T1000 (cell line): ENCODE results near the gene PPP2R1B.

ENCODE experiments used
- DNase-seq: peaks from one replicate; lab custom pipeline; 2025; ENCODE audit warnings: mixed read lengths; lab: John Stamatoyannopoulos, UW

The PPP2R1B gene

DNA sequence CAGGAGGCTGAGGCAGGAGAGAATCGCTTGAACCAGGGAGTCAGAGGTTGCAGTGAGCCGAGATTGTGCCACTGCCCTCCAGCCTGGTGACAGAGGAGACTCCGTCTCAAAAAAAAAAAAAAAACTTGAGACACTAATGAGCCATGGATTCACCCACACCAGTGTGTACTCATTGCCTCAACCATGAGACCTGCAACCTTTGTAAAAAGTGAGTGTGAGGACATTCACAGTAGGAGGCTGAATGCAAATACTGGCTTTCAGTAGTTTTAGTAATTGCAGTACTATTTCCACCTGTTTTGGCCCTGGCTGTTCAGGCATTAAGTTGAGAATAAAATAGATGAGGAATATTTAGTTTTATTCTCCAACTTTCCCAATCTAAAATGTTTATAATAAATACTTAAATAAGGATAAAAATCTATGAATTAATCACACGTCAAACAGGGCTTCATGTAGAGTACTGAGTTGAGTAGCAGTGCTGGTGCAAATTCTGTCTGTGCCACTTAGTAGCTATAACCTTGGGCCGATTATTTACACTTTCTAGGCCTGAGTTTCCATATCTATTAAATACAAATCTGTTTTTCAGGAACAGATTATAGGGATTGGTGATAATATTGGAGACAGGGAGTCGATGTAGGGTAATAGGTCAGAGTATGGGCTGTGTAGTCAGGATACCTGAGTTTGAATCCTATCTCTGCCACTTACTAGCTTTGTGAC is 72.8 kb downstream of the PPP2R1B start:
- DNase-seq, result no peak

DNA sequence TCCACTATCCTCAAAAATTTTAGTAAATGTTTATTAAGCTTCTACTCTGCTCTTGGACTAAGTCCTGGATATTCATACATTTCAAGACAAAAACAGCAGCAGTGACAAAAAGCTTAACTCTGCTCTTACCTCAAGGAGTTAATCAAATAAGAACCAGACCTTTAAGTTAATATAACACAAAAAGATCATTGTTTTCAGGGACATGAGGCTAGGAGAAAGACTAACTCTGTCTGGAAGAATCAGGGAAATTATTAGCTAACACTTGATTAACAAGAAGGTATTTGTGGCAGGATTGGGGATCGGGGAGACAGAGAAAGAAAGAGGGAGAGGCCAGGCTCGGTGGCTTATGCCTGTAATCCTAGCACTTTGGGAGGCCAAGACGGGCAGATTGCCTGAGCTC is 74.4 kb downstream of the PPP2R1B start:
- no peak for DNase-seq

DNA sequence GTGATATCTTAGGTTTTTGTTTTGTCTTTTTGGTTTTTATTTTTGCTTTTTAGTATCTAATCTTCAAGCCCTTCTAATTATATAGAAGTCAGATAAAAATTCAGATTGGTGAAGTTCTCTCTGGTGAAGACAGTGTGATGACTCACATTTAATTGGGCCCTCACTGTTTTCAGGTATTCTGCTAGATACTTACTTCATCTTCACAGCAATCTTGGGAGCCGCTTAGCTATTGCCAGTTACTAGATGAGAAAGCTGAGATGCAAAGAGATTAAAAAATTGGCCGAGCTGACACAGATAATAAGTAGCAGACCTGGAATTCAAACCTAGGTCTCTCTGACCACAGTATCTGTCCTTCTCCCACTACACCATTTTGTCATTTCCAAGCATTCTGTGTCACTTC is 75.0 kb downstream of the PPP2R1B start:
- no peak for DNase-seq

DNA sequence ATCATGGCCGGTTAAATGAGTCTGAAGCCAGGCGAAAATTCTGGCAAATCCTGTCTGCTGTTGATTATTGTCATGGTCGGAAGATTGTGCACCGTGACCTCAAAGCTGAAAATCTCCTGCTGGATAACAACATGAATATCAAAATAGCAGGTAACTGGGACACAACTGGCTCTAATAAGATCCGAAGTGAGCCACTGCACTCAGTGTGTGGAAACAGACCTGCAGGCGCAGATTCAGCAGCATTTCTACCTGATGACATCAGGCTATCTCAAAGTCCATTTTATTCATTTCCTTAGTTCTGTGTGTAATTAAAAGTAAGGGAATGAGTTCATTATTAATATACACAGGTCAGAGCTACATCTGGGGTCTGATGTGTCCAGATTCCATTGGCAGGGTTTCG is 78.2 kb downstream of the PPP2R1B start:
- DNase-seq, result no peak

DNA sequence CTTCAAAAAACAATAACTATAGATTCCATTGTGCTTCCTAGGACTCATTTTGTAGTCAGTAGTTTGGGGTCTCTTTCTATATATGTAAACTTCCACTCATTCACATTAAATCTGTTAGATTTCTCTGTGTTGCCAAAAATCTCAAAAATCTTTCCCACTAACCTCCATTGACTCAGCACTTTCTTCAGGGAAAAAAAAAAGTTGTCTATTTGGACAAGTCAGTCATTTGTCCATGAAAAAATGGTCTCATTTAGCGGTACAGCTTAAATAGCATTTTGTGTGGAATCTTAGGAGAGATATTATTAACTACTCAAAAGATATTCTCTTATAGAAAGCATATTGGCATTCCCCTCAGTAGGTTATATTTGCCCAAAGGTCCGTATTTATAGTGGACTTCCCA is 81.9 kb downstream of the PPP2R1B start:
- no peak for DNase-seq

DNA sequence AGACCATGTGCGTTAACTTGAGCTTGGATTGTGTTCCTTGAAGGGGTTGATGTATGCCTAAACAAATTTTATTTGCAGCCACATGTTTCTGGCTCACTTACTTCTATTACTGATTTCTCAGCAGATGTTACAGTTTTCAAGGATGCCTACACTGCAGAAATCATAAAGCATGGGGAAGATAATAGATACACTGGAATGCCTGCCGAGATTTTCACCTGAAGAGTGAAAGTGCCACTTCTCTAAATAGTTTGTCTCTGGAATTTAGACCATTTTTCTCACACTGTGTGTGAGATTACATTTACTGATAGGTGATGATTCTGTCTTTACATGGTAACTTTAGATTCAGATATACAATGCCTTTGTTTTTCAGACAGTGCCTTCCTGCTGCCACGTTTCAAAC is 82.4 kb downstream of the PPP2R1B start:
- DNase-seq, result no peak

DNA sequence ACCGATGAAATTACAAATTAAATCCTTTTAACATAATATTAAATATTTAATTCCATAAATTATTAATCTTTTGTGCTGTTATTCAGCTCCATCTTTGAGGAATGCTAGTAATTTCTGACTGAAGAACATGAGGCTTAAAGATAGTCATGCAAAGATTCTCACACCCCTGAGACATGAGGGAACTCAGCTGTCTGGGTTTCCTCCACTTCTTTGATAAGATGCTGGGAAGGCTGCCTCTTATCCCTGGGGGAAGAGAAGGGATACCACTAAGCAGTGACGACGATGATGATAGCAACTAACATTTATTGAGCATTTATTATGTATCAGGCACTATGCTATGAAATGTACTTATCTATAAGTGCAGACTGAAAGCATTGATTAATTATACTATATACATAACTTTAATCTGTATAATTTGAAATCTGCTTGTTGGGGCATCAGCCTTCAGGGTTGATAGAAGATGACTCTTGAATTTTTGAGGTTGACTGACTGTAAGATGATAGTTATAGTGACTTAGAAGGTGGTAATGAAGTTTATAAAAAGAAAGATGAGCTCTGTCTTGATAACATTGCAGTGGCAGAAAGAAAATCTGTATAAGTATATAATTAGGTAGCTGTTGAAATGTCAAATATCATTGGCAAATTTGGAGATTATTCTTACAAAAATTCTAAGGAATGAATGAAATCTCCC is 85.6 kb downstream of the PPP2R1B start:
- DNase-seq, result no peak
